Hematopoietic multipotent progenitor cell treated with erythropoietin and hydrocortisone succinate and interleukin-3 and kit ligand, for 4 days (in vitro differentiated cells): ENCODE data around the gene CNTNAP1.
"Not testable (repeated sequence)": the region's sequence is repeated elsewhere in the genome, so short reads cannot be mapped to it uniquely, and the experiment has no call there.

ENCODE experiments used
- DNase-seq: peaks from one replicate; pipeline ENCODE4 v3.0.0-alpha.2; 2015

The CNTNAP1 gene

GRCh38 chr17:42686520-42687128, 4.3 kb downstream of the CNTNAP1 start:
- DNase-seq, result no peak

GRCh38 chr17:42687707-42688320, 5.5 kb downstream of the CNTNAP1 start:
- DNase-seq, result no peak

- DNase-seq, result no peak
Observed at GRCh38 chr17:42690596-42690995, 8.3 kb downstream of the CNTNAP1 start.

- DNase-seq, result no peak
Observed at GRCh38 chr17:42691021-42691545, 8.8 kb downstream of the CNTNAP1 start.

GRCh38 chr17:42692489-42692888, 10.2 kb downstream of the CNTNAP1 start:
- DNase-seq, result no peak

GRCh38 chr17:42694524-42694923, 12.2 kb downstream of the CNTNAP1 start:
- DNase-seq, result no peak

GRCh38 chr17:42695500-42695899, 13.2 kb downstream of the CNTNAP1 start:
- DNase-seq, result no peak

GRCh38 chr17:42697108-42697811, 14.9 kb downstream of the CNTNAP1 start:
- DNase-seq, result no peak

GRCh38 chr17:42698736-42699414, 16.5 kb downstream of the CNTNAP1 start:
- DNase-seq, result peak; percentile 79

- no peak for DNase-seq
Observed at GRCh38 chr17:42699415-42699740, 17.0 kb downstream of the CNTNAP1 start.

GRCh38 chr17:42700586-42701289, 18.4 kb downstream of the CNTNAP1 start:
- no peak for DNase-seq

GRCh38 chr17:42702446-42702845, 20.1 kb downstream of the CNTNAP1 start:
- no peak for DNase-seq

GRCh38 chr17:42704490-42704836, 22.1 kb downstream of the CNTNAP1 start:
- no peak for DNase-seq

GRCh38 chr17:42704837-42705494, 22.6 kb downstream of the CNTNAP1 start:
- no peak for DNase-seq

GRCh38 chr17:42706732-42707131, 24.4 kb downstream of the CNTNAP1 start:
- DNase-seq, result peak; percentile 95

GRCh38 chr17:42708588-42708987, 26.3 kb downstream of the CNTNAP1 start:
- no peak for DNase-seq

- no peak for DNase-seq
Observed at GRCh38 chr17:42709561-42709960, 27.2 kb downstream of the CNTNAP1 start.

- peak; percentile 87 for DNase-seq
Observed at GRCh38 chr17:42720996-42721583, 38.8 kb downstream of the CNTNAP1 start.

- DNase-seq, result no peak
Observed at GRCh38 chr17:42723636-42724035, 41.3 kb downstream of the CNTNAP1 start.

GRCh38 chr17:42725143-42725542, 42.8 kb downstream of the CNTNAP1 start:
- no peak for DNase-seq

GRCh38 chr17:42740699-42741098, 58.4 kb downstream of the CNTNAP1 start:
- DNase-seq, result no peak

- not testable (repeated sequence) for DNase-seq
Observed at GRCh38 chr17:42742916-42743315, 60.6 kb downstream of the CNTNAP1 start.
